Raji (cell line): ENCODE results near the gene NRCAM.

ENCODE experiments used
- POLR2A ChIP-seq: IDR thresholded peaks from 2 replicates; pipeline ENCODE4 v1.6.1; 2011; ENCODE audit warnings: low read depth, low read length, control low read depth; ENCODE audit not compliant: insufficient read depth

NRCAM gene

GRCh38 chr7:108181073-108181985, 274.9 kb downstream of the NRCAM start:
- TF ChIP-seq POLR2A, result no peak

GRCh38 chr7:108178398-108178797, 277.8 kb downstream of the NRCAM start:
- no peak for TF ChIP-seq POLR2A

GRCh38 chr7:108171164-108171563, 285.1 kb downstream of the NRCAM start:
- TF ChIP-seq POLR2A, result no peak

GRCh38 chr7:108170251-108170650, 286.0 kb downstream of the NRCAM start:
- no peak for TF ChIP-seq POLR2A

GRCh38 chr7:108167460-108167859, 288.8 kb downstream of the NRCAM start:
- no peak for TF ChIP-seq POLR2A

- no peak for TF ChIP-seq POLR2A
Observed at GRCh38 chr7:108166687-108167086, 289.5 kb downstream of the NRCAM start.

- TF ChIP-seq POLR2A, result no peak
Observed at GRCh38 chr7:108165723-108166122, 290.5 kb downstream of the NRCAM start.

GRCh38 chr7:108164946-108165345, 291.3 kb downstream of the NRCAM start:
- TF ChIP-seq POLR2A, result no peak

GRCh38 chr7:108164342-108164741, 291.9 kb downstream of the NRCAM start:
- no peak for TF ChIP-seq POLR2A

- TF ChIP-seq POLR2A, result no peak
Observed at GRCh38 chr7:108158776-108159175, 297.5 kb downstream of the NRCAM start.

GRCh38 chr7:108157606-108158335, 298.5 kb downstream of the NRCAM start:
- no peak for TF ChIP-seq POLR2A

GRCh38 chr7:108156897-108157605, 299.2 kb downstream of the NRCAM start:
- no peak for TF ChIP-seq POLR2A

GRCh38 chr7:108152198-108152597, 304.0 kb downstream of the NRCAM start:
- no peak for TF ChIP-seq POLR2A

- no peak for TF ChIP-seq POLR2A
Observed at GRCh38 chr7:108149908-108150307, 306.3 kb downstream of the NRCAM start.

- TF ChIP-seq POLR2A, result no peak
Observed at GRCh38 chr7:108149119-108149518, 307.1 kb downstream of the NRCAM start.

- TF ChIP-seq POLR2A, result no peak
Observed at GRCh38 chr7:108147031-108147563, 309.1 kb downstream of the NRCAM start.
